Progenitor cell of endocrine pancreas (in vitro differentiated cells): ENCODE data around the gene FBXO15. TPM values are rescaled to one million over a fixed set of nuclear protein-coding genes. Genes with fewer than 3 reads are reported as not detected.

Source experiments
- DNase-seq: peaks from one replicate; pipeline ENCODE4 v3.0.0; 2021; ENCODE audit warnings: low spot score; ENCODE audit not compliant: unreplicated experiment
- H3K27ac Mint-ChIP-seq: 2 replicates; pipeline ENCODE4 v1.8.0; 2021; ENCODE audit warnings: mild to moderate bottlenecking, moderate library complexity, mixed read lengths
- H3K27me3 Mint-ChIP-seq: 2 replicates; pipeline ENCODE4 v1.8.0; 2021; ENCODE audit warnings: mixed read lengths
- H3K36me3 Mint-ChIP-seq: 2 replicates; pipeline ENCODE4 v1.8.0; 2022; ENCODE audit warnings: mixed read lengths; ENCODE audit not compliant: insufficient read depth
- H3K4me1 Mint-ChIP-seq: 2 replicates; pipeline ENCODE4 v1.8.0; 2021; ENCODE audit warnings: low read depth, mixed read lengths
- H3K4me3 Mint-ChIP-seq: 2 replicates; pipeline ENCODE4 v1.8.0; 2021; ENCODE audit warnings: low read depth, mild to moderate bottlenecking, moderate library complexity, mixed read lengths
- H3K9me3 Mint-ChIP-seq: 2 replicates; pipeline ENCODE4 v1.8.0; 2021; ENCODE audit warnings: low read depth, mixed read lengths
- total RNA-seq: library from RNA; stranded (reverse); gene quantifications from 2 replicates; pipeline ENCODE4 v1.2.1, GENCODE V29; 2021
- TF ChIP-seq, protein P1 (sequence below): fragments of 200-600 bp; sonication (generic); IDR thresholded peaks from one replicate; pipeline ENCODE4 v1.5.0; 2021; ENCODE audit warnings: antibody characterized with exemption, mild to moderate bottlenecking; ENCODE audit not compliant: unreplicated experiment

Gene FBXO15
- total RNA-seq, 1 donor from 2014 or later: 2.7 TPM

- no peaks in the 10 kb centered on the region for H3K36me3 Mint-ChIP-seq
- TF ChIP-seq, protein P1, sequence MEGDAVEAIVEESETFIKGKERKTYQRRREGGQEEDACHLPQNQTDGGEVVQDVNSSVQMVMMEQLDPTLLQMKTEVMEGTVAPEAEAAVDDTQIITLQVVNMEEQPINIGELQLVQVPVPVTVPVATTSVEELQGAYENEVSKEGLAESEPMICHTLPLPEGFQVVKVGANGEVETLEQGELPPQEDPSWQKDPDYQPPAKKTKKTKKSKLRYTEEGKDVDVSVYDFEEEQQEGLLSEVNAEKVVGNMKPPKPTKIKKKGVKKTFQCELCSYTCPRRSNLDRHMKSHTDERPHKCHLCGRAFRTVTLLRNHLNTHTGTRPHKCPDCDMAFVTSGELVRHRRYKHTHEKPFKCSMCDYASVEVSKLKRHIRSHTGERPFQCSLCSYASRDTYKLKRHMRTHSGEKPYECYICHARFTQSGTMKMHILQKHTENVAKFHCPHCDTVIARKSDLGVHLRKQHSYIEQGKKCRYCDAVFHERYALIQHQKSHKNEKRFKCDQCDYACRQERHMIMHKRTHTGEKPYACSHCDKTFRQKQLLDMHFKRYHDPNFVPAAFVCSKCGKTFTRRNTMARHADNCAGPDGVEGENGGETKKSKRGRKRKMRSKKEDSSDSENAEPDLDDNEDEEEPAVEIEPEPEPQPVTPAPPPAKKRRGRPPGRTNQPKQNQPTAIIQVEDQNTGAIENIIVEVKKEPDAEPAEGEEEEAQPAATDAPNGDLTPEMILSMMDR: no peak
- no peak overlapping the region for H3K4me3 Mint-ChIP-seq
- H3K4me1 Mint-ChIP-seq: peaks cover 7% of the 10 kb centered on the region
- no peak overlapping the region for H3K27ac Mint-ChIP-seq
- DNase-seq: no peak
- peaks cover 12% of the 10 kb centered on the region for H3K27me3 Mint-ChIP-seq
- H3K9me3 Mint-ChIP-seq: peaks cover 6% of the 10 kb centered on the region
Observed at GRCh38 chr18:74083557-74083952, 64.1 kb downstream of the FBXO15 start.

GRCh38 chr18:74082742-74083556 lies 64.7 kb downstream of the FBXO15 start:
- H3K27ac Mint-ChIP-seq: no peak overlapping the region
- no peak for DNase-seq
- H3K9me3 Mint-ChIP-seq: peaks cover under 1% of the 10 kb centered on the region
- H3K36me3 Mint-ChIP-seq: no peaks in the 10 kb centered on the region
- H3K4me3 Mint-ChIP-seq: no peak overlapping the region
- TF ChIP-seq, protein P1: no peak
- H3K27me3 Mint-ChIP-seq: peaks cover 15% of the 10 kb centered on the region
- peaks cover 7% of the 10 kb centered on the region for H3K4me1 Mint-ChIP-seq

GRCh38 chr18:74081966-74082741 lies 65.5 kb downstream of the FBXO15 start:
- H3K9me3 Mint-ChIP-seq: no peaks in the 10 kb centered on the region
- DNase-seq: peak; percentile 30
- H3K4me3 Mint-ChIP-seq: no peak overlapping the region
- peak overlapping the region; percentile 29 for H3K27ac Mint-ChIP-seq
- no peaks in the 10 kb centered on the region for H3K36me3 Mint-ChIP-seq
- TF ChIP-seq, protein P1: peak; percentile 67
- H3K27me3 Mint-ChIP-seq: peaks cover 15% of the 10 kb centered on the region
- peaks cover 7% of the 10 kb centered on the region for H3K4me1 Mint-ChIP-seq

GRCh38 chr18:74078257-74078656 lies 69.4 kb downstream of the FBXO15 start:
- Mint-ChIP-seq H3K4me1 (peaks cover 5% of the 10 kb centered on the region), H3K4me3 (no peak overlapping the region), H3K27me3 (peaks cover 15% of the 10 kb centered on the region), H3K9me3 (no peaks in the 10 kb centered on the region), H3K36me3 (no peaks in the 10 kb centered on the region), H3K27ac (no peak overlapping the region)
- TF ChIP-seq, protein P1: no peak
- no peak for DNase-seq
